ES-I3 (cell line): ENCODE data around the gene MRPL58.
"Not testable (repeated sequence)": the region's sequence is repeated elsewhere in the genome, so short reads cannot be mapped to it uniquely, and the experiment has no call there.

Experiments used
- H3K36me3 ChIP-seq: 2 replicates; pipeline ENCODE4 v1.6.1; 2013; ENCODE audit warnings: mild to moderate bottlenecking, low read length, control low read depth, moderate library complexity; ENCODE audit not compliant: insufficient read depth
- H3K4me1 ChIP-seq: 2 replicates; pipeline ENCODE4 v1.6.1; 2013; ENCODE audit warnings: mild to moderate bottlenecking, control low read depth, low read length; ENCODE audit not compliant: insufficient read depth
- H3K9ac ChIP-seq: 2 replicates; pipeline ENCODE4 v1.6.1; 2013; ENCODE audit warnings: low read depth, mild to moderate bottlenecking, low read length, moderate library complexity
- H3K9me3 ChIP-seq: 2 replicates; pipeline ENCODE4 v1.6.1; 2013; ENCODE audit warnings: mild to moderate bottlenecking, low read length, moderate library complexity; ENCODE audit not compliant: control insufficient read depth, insufficient read depth

The MRPL58 gene

GRCh38 chr17:75019146-75019545 lies 6.7 kb downstream of the MRPL58 start:
- Histone ChIP-seq H3K4me1 (no peaks in the 10 kb centered on the region), H3K9me3 (no peaks in the 10 kb centered on the region), H3K36me3 (peaks cover 13% of the 10 kb centered on the region; the same call in 1 of the 2 replicates), H3K9ac (no peak overlapping the region)

- no peaks in the 10 kb centered on the region for H3K4me1 ChIP-seq
- peaks cover 13% of the 10 kb centered on the region; the same call in 1 of the 2 replicates for H3K36me3 ChIP-seq
- no peaks in the 10 kb centered on the region for H3K9me3 ChIP-seq
- no peak overlapping the region for H3K9ac ChIP-seq
Observed at GRCh38 chr17:75019710-75020109, 7.2 kb downstream of the MRPL58 start.

- 0 out of 2 replicates have a peak, but pooled peaks cover 3% of the 10 kb centered on the region for H3K9me3 ChIP-seq
- H3K4me1 ChIP-seq: no peaks in the 10 kb centered on the region
- no peak overlapping the region for H3K9ac ChIP-seq
- H3K36me3 ChIP-seq: peaks cover 16% of the 10 kb centered on the region; the same call in 1 of the 2 replicates
Observed at GRCh38 chr17:75020331-75021110, 8.1 kb downstream of the MRPL58 start.

- H3K9me3 ChIP-seq: peaks cover 10% of the 10 kb centered on the region; the same call in 1 of the 2 replicates
- no peak overlapping the region for H3K9ac ChIP-seq
- no peaks in the 10 kb centered on the region for H3K4me1 ChIP-seq
- peaks cover 16% of the 10 kb centered on the region; the same call in 1 of the 2 replicates for H3K36me3 ChIP-seq
Observed at GRCh38 chr17:75024686-75025397, 12.4 kb downstream of the MRPL58 start.

GRCh38 chr17:75025398-75025734 lies 12.9 kb downstream of the MRPL58 start:
- Histone ChIP-seq H3K9me3 (peaks cover 15% of the 10 kb centered on the region), H3K36me3 (peaks cover 16% of the 10 kb centered on the region; the same call in 1 of the 2 replicates)
- not testable (repeated sequence) for H3K9ac ChIP-seq, H3K4me1 ChIP-seq

- H3K4me1 ChIP-seq, H3K9ac ChIP-seq: not testable (repeated sequence)
Observed at GRCh38 chr17:75026650-75027049, 14.2 kb downstream of the MRPL58 start.

GRCh38 chr17:75030161-75030560 lies 17.7 kb downstream of the MRPL58 start:
- H3K4me1 ChIP-seq: no peaks in the 10 kb centered on the region
- peaks cover 15% of the 10 kb centered on the region for H3K9me3 ChIP-seq
- H3K9ac ChIP-seq: no peak overlapping the region
- no peaks in the 10 kb centered on the region for H3K36me3 ChIP-seq

More at GRCh38 chr17:75026650-75027049, 14.2 kb downstream of the MRPL58 start:
- not testable (repeated sequence) for H3K36me3 ChIP-seq
- peaks cover 18% of the 10 kb centered on the region for H3K9me3 ChIP-seq

GRCh38 chr17:75031972-75032719 lies 19.7 kb downstream of the MRPL58 start:
- Histone ChIP-seq H3K4me1 (peaks cover 5% of the 10 kb centered on the region; the same call in 1 of the 2 replicates), H3K9ac (peak overlapping the region; percentile 93; the same call in 1 of the 2 replicates), H3K36me3 (no peaks in the 10 kb centered on the region), H3K9me3 (peaks cover 15% of the 10 kb centered on the region)

- Histone ChIP-seq H3K36me3 (no peaks in the 10 kb centered on the region), H3K9me3 (peaks cover 12% of the 10 kb centered on the region), H3K4me1 (peaks cover 5% of the 10 kb centered on the region; the same call in 1 of the 2 replicates), H3K9ac (peak overlapping the region; percentile 93; the same call in 1 of the 2 replicates)
Observed at GRCh38 chr17:75032720-75033280, 20.3 kb downstream of the MRPL58 start.

GRCh38 chr17:75033346-75034235 lies 21.1 kb downstream of the MRPL58 start:
- peaks cover 5% of the 10 kb centered on the region; the same call in 1 of the 2 replicates for H3K4me1 ChIP-seq
- peak overlapping the region; percentile 93 for H3K9ac ChIP-seq
- no peaks in the 10 kb centered on the region for H3K36me3 ChIP-seq
- H3K9me3 ChIP-seq: peaks cover 12% of the 10 kb centered on the region

- peaks cover 5% of the 10 kb centered on the region; the same call in 1 of the 2 replicates for H3K4me1 ChIP-seq
- peak overlapping the region; percentile 93 for H3K9ac ChIP-seq
- 0 out of 2 replicates have a peak, but pooled peaks cover 6% of the 10 kb centered on the region for H3K36me3 ChIP-seq
- H3K9me3 ChIP-seq: peaks cover 12% of the 10 kb centered on the region
Observed at GRCh38 chr17:75034236-75034908, 21.9 kb downstream of the MRPL58 start.

- H3K9me3 ChIP-seq: no peaks in the 10 kb centered on the region
- peaks cover 6% of the 10 kb centered on the region for H3K4me1 ChIP-seq
- peaks cover 16% of the 10 kb centered on the region; the same call in 1 of the 2 replicates for H3K36me3 ChIP-seq
- peak overlapping the region; percentile 93; the same call in 1 of the 2 replicates for H3K9ac ChIP-seq
Observed at GRCh38 chr17:75036643-75037268, 24.3 kb downstream of the MRPL58 start.
